GM19468 (cell line): ENCODE data around the gene CRYGS.
"Not testable (repeated sequence)": the region's sequence is repeated elsewhere in the genome, so short reads cannot be mapped to it uniquely, and the experiment has no call there.

Experiments used
- ATAC-seq: cut with Tn5 transposase; IDR thresholded peaks from one replicate; pipeline ENCODE4 v1.9.1; 2021; ENCODE audit warnings: mild to moderate bottlenecking, moderate library complexity, moderate number of reproducible peaks; ENCODE audit not compliant: unreplicated experiment; ENCODE audit errors: extremely low read depth

CRYGS gene

GRCh38 chr3:186498022-186498421 is 46.2 kb downstream of the CRYGS start:
- not testable (repeated sequence) for ATAC-seq

- ATAC-seq = no peak
Measured at GRCh38 chr3:186497608-186498007, 46.6 kb downstream of the CRYGS start.

- no peak for ATAC-seq
Measured at GRCh38 chr3:186496635-186497034, 47.5 kb downstream of the CRYGS start.

GRCh38 chr3:186496016-186496415 is 48.2 kb downstream of the CRYGS start:
- ATAC-seq = no peak

- no peak for ATAC-seq
Measured at GRCh38 chr3:186493525-186494255, 50.5 kb downstream of the CRYGS start.

GRCh38 chr3:186492385-186492984 is 51.7 kb downstream of the CRYGS start:
- no peak for ATAC-seq

- ATAC-seq = no peak
Measured at GRCh38 chr3:186489507-186489906, 54.7 kb downstream of the CRYGS start.
